HT1080 (cell line): ENCODE results near the gene ZNF609. TPM values are rescaled to one million over a fixed set of nuclear protein-coding genes. Genes with fewer than 3 reads are reported as not detected.
"Not testable (repeated sequence)": the region's sequence is repeated elsewhere in the genome, so short reads cannot be mapped to it uniquely, and the experiment has no call there.

Experiments used
- DNase-seq: peaks from one replicate; pipeline ENCODE4 v3.0.0-alpha.2; 2015; ENCODE audit warnings: low read depth
- total RNA-seq: library from RNA; depleted of rRNA; stranded (reverse); fragments of >200 nt; shearing (Covaris generic); gene quantifications from 2 replicates; pipeline ENCODE4 v1.2.3, GENCODE V29; 2014

Gene ZNF609
- total RNA-seq, 1 experiment from 2014 or later: 18.1 TPM

DNA sequence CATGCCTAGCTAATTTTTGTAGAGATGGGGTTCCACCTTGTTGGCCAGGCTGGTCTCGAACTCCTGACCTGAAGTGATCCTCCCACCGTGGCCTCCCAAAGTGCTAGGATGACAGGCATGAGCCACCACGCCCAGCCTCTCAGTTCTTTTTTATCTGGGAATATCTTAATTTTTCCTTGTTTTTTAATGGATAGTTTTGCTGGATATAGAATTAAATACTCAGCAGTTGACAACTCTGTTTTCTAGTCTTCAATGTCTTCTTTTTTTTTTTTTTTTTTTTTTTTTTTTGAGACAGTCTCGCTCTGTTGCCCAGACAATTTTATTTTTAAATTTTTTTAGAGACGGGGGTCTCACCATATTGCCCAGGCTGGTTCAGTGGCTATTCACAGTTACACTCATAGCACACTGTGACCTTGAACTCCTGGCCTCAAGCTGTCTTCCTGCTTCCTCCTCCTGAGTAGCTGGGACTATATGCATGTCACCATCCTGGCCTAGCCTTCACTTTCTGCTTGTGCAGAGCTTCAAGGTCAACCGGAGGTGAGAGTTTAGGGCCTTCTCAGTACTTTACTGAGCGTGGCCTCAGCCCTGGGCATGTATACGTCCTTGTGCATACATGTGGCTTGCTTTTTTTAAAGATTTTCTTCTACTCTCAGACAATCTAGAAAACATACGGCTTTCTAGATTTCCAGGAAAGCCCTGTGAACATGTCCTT, 120.5 kb downstream of the ZNF609 start:
- DNase-seq: no peak

DNA sequence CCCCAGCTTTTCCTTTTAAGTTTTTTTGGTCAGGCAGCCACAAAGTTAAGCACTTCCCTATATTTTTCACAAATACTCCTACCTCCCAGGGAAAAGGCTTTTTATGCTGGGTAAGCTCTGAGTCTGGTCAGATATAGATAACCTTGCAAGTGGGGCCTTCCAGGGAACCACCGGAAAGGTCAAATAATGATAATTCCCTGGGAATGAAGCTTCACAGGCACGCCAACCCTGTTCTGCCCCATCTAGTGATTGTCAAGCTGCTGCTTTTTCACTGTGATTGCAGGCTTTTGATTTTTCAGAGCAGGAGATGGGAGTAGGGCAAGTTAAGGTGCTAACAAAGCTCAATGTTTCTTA, 121.0 kb downstream of the ZNF609 start:
- DNase-seq: no peak

DNA sequence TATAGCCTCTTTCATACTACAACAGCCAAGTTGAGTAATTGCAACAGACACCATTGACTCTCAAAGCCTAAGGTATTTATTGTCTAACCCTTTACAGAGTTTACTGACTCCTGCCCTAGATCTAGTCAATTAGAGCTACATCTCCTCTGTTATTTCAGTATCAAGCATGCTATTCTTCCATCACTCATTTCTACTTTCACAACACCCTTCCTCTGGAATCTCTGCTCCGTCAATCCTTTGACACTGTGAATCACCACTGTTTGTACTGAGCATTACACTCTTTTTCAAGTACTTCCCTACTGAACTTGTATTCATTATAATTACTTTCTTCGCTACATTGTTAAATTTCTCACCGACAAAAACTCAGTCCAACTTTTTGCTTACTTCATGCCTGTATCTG, 121.8 kb downstream of the ZNF609 start:
- DNase-seq: no peak

DNA sequence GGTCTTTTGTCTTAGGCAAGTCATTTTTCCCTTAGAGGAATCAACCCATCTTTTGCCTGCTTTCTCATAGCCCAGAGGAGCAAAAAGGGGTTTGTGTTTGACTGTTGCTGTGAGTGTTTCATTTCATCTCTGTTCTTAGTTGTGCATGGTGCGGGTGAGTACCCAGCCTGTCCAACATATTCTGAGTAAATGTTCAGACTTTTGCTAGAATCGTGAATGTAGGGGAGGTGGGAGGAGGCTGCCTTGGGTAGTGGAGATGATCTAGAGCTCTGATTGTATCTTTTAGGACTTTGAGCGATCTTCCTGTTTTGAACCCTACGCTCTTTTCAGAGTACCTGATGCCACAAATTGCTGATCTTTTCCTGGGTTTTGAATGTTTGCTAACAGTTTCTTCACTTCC, 123.1 kb downstream of the ZNF609 start:
- no peak for DNase-seq

DNA sequence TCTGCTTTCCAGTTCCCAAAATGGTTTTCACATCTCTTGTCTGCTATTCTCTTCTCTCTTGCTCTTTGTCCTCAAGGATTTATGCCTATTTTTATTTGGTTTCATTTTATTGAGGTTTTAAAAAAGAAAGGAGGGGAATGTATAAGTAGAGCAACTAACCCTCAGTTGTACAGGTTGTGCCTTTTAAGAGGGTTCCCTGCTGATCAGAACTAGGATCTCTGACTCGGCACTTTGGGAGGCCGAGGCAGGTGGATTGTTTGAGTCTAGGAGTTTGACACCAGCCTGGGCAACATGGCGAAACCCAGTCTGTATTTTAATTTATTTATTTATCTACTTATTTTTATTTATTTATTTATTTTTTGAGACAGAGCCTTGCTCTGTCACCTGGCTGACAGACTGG, 123.6 kb downstream of the ZNF609 start:
- DNase-seq: no peak

DNA sequence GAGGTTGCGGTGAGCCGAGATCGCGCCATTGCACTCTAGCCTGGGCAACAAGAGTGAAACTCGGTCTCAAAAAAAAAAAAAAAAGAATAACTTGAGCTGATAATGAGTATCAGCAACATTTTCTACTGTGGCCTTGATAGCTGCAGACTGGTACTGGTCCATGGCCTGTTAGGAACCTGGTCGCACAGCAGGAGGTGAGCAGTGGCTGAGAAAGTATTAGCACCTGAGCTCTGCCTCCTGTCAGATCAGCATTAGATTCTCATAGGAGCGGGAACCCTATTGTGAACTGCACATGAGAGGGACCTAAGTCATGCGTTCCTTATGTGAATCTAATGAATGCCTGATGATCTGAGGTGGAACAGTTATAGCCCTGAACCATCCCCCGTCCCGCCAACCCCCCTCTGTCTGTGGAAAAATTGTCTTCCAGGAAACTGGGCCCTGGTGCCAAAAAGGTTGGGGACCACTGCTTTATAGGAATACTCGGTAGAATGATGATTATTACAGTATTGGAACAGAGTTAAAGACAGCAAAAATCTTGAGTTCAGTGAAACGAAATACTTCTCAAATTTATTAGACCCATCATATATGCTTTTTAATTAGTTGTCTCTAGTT, 126.0 kb downstream of the ZNF609 start:
- no peak for DNase-seq

DNA sequence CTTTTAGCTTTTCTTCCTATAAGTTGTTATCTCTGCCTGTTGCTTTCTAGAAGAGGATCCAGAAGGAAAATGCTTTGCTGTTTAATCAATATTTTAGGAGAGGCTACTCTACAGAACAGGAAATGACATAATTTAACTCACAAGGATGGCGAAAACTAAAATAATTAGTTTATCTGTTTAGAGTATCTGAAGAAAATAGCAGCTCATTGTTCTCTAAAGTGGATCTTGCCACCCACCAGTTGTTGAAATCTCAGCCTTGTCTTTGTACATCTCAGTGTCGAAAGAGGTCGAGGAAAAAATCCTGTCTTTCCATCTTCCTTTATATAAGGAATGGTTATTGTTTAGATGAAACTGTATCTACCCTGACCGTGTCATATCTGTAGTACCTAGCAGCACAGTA, 126.6 kb downstream of the ZNF609 start:
- no peak for DNase-seq

DNA sequence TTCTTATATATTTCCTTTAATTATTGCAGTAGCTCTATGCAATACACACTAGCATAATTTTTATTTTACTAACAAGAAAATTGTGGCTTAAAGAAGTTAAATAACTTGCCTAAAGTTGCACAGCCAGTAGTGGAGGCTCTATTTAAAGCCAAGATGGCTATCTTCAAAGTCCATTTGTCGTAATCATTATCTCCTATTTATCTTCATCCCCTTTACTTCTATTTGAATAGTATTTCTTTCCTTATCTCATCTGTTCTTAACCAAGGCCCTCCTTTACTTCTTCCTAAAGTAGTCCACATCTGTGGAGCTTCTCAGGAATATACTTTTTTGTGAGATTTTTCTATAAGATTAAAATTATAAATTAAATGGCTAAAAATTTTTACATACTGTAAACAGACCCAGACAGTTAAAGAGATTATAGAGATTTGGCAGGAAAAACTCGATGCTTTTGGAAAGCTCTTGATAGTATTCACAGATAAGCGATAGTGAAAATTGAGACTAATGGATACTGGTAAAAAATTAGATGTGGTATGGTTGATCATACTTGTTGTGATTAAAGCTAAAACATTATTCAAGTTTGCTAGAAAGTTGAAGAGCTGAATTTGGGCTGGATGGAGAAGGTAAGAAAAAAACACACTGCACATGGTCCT, 129.2 kb downstream of the ZNF609 start:
- no peak for DNase-seq

DNA sequence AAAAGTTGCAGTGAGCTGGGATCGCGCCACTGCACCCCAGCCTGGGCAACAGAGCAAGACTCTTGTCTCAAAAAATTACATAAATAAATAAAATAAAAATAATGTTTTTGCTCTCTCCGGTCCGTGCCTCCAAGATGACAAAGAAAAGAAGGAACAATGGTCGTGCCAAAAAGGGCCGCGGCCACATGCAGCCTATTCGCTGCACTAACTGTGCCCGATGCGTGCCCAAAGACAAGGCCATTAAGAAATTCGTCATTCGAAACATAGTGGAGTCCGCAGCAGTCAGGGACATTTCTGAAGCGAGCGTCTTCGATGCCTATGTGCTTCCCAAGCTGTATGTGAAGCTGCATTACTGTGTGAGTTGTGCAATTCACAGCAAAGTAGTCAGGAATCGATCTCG, 132.5 kb downstream of the ZNF609 start:
- DNase-seq: not testable (repeated sequence)

DNA sequence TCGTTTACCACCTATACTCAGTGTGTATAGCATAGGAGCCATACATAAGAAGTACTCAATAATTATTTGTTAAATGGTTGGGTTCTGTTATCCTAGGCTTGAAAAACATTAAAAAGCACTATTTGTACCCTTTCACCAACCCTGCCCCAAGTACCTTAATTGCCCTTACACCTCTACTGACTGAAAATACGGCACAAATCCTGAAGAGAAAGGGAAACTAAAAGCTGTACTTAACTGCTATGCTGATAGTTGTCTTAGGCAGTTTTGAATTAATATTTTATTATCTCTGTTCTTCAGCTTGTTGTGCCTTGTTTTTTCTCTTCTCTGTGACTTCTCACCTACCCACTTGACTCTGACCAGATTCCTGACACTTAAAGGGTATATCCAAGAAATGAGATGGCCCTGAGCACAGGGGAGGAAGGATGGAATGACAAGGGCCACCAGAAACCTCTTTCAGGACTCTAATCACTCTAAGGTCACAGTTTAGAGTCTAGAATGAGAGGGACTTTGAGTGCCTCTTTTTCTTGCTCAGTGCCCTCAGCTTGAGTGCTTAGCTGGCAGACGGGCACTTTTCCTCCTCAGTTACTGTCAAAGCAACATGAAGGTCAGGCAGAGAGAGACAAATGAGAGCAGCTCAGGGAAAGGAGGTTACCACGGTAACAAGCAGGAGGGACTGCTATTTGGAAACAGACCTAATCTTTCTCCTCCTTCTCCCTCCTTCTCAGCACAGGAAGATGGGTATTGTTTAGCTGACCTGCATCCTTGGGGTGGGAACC, 136.5 kb downstream of the ZNF609 start:
- peak; percentile 54 for DNase-seq

DNA sequence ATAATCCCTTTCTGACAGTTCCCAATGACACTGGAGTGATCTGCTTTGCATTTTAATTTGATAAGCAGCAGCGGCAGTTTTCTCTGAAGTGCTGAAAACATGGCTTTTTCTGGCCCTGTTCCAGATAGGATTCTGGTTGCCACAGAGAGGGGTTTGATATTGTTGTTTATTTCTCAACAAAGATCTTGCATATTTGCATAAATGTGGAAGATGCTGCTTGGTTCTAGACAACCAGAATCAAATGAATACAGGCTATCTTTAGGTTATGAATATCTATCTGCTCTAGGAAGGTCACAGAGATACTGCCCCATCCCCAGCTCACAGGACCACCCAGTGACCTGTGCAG, 137.1 kb downstream of the ZNF609 start:
- no peak for DNase-seq

DNA sequence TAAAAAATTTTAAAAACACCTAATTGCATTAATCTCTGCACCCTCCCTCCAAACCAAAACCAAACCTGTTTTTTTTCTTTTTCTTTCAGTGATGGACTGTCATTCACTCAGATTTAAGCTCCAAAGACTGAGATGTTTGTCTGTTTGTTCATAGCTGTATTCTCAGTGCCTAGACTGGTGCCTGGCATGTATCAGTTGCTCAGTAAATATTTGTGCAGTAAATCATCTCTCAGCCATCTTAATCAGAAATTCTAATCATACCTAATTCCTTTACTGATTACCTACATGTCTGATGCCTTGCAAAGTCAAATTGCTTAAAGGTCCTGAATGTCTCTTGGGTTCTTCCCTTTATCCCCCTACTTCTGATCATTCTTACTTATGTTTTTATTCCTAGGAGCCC, 138.8 kb downstream of the ZNF609 start:
- no peak for DNase-seq

DNA sequence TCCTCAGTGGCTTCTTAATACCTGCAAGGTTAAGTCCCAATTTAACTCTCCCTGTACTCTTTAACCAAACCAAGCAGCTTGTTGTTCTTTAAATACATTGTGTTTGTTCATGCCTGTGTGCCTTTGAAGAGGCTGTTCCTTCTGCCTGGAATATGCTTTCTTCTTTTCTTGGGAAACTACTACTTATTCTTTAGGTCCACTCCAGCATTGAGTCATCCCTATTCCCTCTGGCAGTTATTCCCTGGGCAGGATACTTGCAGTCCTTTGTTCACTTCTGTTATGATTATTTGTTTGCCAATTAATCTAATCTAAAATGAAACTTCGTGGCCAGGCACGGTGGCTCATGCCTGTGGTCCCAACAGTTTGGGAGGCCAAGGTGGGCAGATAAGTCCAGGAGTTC, 139.3 kb downstream of the ZNF609 start:
- peak; percentile 26 for DNase-seq

DNA sequence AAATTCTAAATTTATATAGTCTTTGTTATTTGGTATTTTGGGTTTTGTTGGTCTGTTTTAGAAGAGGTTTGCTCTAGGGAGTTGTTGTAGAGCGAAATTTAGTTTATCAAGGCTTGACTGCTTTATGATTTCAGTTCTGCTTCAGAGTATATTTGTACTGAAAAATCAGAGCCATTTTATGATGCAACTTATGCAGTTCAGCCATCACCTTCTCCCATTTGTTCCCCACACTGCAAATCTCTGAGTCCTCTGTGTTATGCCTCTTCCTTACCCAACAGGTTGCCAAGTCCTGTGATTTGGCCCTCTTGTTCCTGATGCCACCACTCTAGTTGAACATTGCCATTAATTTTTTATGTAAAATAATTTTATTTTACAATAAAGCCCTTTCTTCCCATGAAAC, 140.4 kb downstream of the ZNF609 start:
- no peak for DNase-seq

DNA sequence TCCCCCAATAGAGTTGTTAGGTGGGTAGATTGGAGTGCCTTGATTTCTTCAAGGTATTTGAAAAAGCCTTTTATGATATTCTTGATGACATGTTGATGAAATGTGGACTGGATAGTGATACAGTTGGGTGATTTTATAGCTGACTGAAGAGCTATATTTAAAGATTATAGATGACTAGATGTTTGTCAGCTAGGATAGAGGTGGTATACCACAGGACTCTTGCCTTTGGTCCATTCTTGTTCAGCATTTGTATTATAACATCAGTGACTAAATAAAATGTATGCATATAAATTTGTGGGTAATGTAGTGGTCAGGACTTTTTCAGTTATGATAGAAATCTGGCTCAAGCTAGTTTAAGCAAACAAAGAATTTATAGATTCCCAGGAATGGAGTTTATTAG, 143.9 kb downstream of the ZNF609 start:
- DNase-seq: no peak

DNA sequence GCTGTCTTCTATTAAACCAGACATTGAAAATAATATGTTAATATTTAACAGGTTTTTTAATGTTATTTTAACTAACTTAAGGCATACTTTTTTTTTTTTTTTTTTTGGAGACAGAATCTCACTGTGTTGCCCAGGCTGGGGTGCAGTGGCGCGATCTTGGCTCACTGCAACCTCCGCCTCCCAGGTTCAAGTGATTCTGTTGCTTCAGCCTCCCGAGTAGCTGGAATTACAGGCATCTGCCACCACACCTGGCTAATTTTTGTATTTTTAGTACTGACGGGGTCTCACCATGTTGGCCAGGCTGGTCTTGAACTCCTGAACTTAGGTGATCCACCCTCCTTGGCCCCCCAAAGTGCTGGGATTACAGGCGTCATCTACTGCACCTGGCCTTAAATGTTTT, 147.0 kb downstream of the ZNF609 start:
- not testable (repeated sequence) for DNase-seq

DNA sequence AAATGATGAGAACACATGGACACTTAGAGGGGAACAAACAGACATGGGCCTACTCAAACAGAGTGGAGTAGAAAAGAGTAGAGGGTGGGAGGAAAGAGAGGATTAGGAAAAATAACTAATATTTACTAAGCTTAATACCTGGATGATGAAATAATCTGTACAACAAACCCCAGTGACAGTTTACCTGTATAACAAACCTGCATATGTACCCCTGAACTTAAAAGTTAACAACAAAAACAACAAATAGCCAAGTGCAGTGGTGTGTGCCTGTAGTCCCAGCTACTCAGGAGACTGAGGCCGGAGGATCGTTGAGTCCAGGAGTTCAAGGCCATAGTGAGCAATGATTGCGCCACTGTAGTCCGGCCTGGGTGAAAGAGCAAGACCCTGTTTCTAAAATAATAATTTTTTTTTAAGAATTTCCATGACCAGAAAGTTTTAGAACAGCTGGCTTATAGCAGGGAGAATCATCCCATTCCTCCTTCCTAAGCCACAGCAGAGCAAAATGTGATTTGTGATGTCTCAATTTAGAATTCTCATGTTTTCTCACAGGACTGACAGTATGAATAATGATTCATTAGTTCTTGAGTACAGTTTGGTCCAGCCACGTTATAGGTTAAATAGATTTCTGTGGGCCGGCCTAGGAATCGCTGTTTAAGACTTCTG, 150.0 kb downstream of the ZNF609 start:
- DNase-seq: no peak

DNA sequence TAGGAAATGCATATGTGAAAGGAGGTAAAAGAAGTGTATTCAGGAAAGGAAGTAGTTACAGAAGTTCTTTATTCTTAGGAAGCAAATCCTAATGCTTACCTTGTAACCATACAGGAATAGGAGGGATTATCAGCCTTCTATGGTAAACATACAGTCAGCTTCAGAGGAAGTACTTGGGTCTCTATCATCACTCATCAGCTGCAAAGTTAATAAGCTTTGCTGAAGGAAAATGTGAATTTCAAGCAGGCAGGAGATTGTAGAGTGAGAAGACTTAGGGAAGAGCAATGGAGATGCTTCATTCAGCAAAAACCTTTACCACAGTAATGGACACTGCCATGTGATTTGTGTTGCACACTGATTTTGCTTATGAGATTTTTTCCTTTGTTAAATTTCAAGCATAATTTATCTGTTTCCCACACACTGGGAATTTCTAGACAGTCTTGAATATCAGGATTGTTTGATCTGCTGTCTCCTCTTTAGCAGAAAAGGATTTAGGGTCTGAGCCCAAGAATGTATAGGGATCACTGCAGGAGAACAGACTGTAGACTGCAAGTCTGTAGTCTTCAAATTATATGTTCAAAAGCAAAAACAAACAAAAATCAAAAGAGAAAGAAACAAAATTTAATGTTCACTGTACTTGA, 150.8 kb downstream of the ZNF609 start:
- no peak for DNase-seq

DNA sequence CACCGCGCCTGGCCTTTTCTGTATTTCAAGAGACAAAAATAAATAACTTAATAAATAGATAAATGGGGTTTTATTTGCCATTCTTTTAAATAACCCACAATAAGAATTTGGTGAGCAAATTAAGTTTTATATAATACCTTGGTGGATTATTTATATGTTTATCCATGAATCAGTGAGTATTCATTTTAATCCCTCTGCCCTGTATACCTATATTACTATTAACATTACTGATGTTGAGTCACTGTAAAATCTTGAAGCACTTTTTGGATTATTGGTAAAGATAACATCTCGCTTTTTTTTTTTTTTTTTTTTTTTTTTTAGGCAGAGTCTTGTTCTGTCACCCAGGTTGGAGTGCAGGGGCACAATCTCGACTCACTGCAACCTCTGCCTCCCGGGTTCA, 154.1 kb downstream of the ZNF609 start:
- DNase-seq: no peak

DNA sequence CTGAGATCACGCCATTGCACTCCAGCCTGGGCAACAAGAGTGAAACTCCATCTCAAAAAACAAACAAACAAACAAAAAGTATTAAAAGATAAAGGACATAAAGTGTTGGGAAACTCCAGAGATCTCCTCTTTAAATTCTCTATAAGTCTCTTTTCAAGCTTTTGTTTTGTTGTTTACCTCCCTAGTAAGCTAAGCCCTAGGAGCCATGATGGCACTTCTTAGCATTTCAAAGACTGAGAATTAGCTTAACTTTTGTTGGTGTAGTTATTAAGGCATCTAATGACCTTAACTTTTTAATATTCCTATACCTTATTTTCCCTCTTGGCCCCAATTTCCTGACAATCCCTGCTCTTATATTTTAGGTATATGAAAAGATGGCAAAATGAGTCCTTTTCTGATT, 157.3 kb downstream of the ZNF609 start:
- no peak for DNase-seq

DNA sequence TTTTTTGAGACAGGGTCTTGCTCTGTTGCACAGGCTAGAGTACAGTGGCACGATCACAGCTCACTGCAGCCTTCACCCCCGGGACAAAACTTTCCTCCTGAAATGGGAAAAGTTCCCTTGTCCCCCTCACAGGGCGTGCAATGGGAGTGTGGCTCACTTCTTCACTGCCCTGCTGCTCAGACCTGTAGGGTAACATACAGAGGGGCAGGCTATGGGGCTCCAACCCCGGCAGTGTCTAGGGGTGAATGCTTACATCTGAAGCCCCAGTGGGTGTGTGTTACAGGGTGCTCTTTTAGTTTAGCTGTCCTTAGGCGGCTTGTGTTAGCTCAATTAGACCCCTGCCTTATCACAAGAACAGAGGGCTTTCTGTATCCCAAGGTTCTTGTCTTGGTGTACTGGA, 157.8 kb downstream of the ZNF609 start:
- no peak for DNase-seq
